Astrocyte of the cerebellum (primary cell): ENCODE results near the gene CCDC50.

Experiments
- DNase-seq: peaks from one replicate; pipeline ENCODE4 v3.0.0-alpha.2; 2011; ENCODE audit warnings: low read depth
- H3K4me3 ChIP-seq: 2 replicates; pipeline ENCODE4 v1.5.1; 2011; ENCODE audit warnings: mild to moderate bottlenecking, low read depth, low read length, moderate library complexity
- in situ Hi-C: cut with HindIII; loops from 2 replicates; pipeline ENCODE4 v1.10.0; 2017; ENCODE audit warnings: low sequenced_read_pairs
- TF ChIP-seq, protein P1 (sequence below): IDR thresholded peaks from 2 replicates; pipeline ENCODE4 v1.5.1; 2012; ENCODE audit warnings: low read length, low read depth, moderate library complexity, mild to moderate bottlenecking; ENCODE audit errors: missing control alignments

The CCDC50 gene

DNA sequence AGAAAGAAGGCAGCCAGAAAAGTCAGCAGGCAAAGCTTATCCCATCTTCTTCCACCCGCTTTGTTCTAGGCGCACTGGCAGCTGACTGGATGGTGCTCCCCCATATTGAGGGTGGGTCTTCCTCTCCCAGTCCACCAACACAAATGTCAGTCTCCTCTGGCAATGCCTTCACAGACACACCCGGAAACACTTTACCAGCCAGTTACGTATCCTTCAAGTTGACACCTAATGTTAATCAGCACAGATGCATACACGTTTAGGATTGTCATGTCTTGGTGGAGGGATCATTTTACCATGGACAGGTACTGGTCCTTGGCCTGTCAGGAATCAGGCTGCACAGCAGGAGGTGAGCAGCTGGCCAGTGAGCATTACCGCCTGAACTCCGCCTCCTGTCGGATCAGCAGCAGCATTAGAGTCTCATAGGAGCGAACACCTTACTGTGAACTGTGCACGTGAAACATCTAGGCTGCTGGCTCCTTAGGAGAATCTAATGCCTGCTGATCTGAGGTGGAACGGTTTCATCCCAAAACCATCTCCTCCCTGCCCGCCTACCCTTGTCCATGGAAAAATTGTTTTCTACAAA lies 72.7 kb downstream of the CCDC50 start:
- H3K4me3 ChIP-seq, result no peak overlapping the region
- TF ChIP-seq, protein P1, sequence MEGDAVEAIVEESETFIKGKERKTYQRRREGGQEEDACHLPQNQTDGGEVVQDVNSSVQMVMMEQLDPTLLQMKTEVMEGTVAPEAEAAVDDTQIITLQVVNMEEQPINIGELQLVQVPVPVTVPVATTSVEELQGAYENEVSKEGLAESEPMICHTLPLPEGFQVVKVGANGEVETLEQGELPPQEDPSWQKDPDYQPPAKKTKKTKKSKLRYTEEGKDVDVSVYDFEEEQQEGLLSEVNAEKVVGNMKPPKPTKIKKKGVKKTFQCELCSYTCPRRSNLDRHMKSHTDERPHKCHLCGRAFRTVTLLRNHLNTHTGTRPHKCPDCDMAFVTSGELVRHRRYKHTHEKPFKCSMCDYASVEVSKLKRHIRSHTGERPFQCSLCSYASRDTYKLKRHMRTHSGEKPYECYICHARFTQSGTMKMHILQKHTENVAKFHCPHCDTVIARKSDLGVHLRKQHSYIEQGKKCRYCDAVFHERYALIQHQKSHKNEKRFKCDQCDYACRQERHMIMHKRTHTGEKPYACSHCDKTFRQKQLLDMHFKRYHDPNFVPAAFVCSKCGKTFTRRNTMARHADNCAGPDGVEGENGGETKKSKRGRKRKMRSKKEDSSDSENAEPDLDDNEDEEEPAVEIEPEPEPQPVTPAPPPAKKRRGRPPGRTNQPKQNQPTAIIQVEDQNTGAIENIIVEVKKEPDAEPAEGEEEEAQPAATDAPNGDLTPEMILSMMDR, result no peak
- in situ Hi-C loops, result no loop called here
- DNase-seq, result no peak

DNA sequence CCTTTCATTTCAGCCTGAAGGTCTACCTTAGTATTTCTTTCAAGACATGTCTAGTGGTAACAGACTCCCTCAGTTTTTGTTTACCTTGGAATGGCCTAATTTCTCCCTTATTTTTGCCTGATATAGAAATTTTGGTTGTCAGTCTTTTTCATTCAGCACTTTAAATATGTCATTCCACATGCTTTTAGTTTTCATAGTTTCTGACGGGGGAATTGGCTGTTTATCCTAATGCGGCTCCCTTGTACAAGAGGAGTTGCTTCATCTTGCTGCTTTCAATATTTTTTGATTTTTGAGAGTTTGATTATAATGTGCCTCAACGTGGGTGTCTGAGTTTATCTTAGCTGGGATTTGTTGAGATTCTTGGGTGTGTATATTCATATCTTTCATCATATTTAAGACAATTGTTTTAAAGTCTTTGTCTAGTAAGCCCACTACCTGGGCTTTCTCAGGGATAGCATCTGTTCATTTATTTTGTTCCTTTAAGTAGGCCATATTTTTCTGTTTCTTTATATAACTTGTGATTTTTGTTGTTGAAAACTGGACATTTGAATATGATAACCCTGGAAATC lies 80.7 kb downstream of the CCDC50 start:
- in situ Hi-C loops, result no loop called here
- TF ChIP-seq, protein P1, result no peak

DNA sequence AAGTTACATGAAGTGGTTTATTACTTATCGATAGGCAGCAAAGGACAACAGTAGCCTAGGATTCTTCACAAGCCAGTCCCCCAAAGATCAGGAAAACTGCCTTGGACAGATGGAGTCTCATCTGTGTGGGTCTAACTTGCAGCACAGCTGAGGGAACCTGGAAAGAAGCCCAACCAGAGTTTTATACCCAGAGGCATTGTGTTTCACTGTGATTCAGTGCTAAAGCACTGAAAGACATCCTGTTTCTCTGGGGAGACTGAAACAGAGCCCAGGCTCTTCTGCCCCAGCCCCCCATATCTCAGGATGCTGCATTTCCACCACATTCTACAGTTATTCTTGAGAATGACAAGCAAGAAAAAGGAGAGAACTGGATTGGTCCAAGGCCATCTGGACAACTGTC lies 83.6 kb downstream of the CCDC50 start:
- in situ Hi-C loops, result no loop called here
- DNase-seq, result peak; percentile 82
- TF ChIP-seq, protein P1, result no peak
- no peak overlapping the region for H3K4me3 ChIP-seq

More for the DNA sequence above, 80.7 kb downstream of the CCDC50 start:
- no peak for DNase-seq
- H3K4me3 ChIP-seq, result no peak overlapping the region

DNA sequence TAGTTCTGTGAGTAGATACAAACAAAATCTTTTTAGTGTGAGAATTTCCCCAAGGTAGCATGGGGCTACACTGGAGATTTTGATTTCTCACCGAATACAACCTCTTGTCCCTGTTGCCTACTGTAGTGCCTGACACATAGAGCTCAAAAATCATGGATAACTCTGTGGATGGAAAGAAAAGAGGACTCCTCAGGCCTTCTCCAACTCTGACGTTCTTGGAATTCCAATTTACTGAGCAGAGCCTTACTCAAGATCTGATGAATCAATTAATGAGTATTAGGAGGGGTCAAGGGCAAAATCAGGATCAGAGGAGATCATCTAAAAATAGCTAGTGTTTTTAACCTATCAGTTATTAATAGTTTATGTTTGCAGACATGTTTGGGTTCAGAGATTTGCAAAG lies 85.1 kb downstream of the CCDC50 start:
- TF ChIP-seq, protein P1, result no peak
- in situ Hi-C loops, result no loop called here
- no peak for DNase-seq
- H3K4me3 ChIP-seq, result no peak overlapping the region

DNA sequence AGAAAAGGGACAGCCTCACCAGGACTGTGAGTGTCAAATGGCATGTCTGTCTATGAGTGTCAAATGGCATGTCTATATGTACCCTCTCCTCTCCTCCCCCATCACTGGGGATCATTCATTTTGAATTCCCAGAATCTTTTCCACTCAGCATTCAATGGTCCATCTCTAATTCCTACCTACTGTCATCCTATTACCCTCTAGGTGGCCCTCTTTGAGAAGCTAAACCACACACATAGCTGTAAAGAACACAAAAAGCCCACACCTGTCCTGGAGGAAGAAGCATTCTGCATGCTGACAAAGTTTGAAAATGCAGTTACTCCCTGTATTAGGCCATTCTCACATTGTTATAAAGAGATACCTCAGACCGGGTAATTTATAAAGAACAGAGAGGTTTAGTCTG lies 85.5 kb downstream of the CCDC50 start:
- in situ Hi-C loops, result no loop called here
- TF ChIP-seq, protein P1, result no peak
- DNase-seq, result no peak
- H3K4me3 ChIP-seq, result no peak overlapping the region

DNA sequence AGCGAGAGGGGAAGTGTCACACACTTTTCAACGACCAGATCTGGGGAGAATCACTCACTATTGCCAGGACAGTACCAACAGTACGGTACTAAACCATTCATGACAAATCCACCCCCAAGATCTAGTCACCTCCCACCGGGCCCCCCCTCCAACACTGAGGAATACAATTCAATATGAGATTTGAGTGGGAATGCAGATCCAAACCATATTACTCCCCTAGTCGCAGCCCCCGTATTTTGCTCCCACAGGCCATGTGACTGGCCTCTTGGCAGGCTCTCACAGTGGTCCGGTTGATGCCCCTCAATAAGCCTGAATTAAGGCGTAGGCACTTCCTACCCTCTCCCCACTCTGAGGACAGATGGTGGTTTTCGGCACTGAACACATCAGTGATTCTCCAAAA lies 86.4 kb downstream of the CCDC50 start:
- in situ Hi-C loops, result no loop called here
- no peak for DNase-seq
- TF ChIP-seq, protein P1, result no peak
- H3K4me3 ChIP-seq, result no peak overlapping the region
